ENCODE data around the gene GNG7. TPM values are rescaled to one million over a fixed set of nuclear protein-coding genes. Genes with fewer than 3 reads are reported as not detected.

GNG7 gene
- total RNA-seq, 2 donors from 2014 or later, result 5.7 to 12.9 TPM

DNA sequence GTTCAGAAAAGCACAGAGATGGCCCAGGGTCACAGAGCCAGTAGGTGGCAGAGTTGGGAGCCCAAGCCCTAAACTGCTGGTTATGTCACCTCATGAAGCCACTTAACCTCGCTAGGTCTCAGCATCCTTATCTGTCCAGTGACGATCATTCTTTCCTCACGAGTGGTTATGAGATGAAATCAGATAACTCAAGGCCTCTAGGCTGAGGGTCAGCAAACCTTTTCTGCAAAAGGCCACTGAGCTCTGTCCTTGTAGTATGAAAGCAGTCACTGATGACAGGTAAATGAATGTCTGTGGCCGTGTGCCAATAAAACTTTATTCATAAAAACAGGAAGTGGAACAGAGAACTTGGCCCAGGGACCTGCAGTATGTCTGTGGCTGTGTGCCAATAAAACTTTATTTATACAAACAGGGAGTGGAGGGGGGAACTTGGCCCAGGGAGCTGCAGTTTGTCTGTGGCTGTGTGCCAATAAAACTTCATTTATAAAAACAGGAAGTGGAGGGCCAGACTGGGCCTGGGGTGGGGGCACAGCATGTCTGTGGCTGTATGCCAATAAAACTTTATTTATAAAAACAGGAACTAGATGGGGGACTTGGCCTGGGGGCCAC, 71.2 kb downstream of the GNG7 start:
- peaks cover 42% of the 10 kb centered on the region for H3K4me1 ChIP-seq
- no peaks in the 10 kb centered on the region for H3K27me3 ChIP-seq
- no peaks in the 10 kb centered on the region for H3K36me3 ChIP-seq (replicated peaks in 1 of 2; ENCODE audit: insufficient read depth in 1 of 2, low read depth in 2 of 2)
- DNase-seq (no peak), ATAC-seq (no peak)
- no peaks in the 10 kb centered on the region for H3K9me3 ChIP-seq
- intact Hi-C loops (cut with DNase I), result no loop called here
- no peak overlapping the region for H3K4me3 ChIP-seq
- peak overlapping the region in 1 of 4 donors; percentile 4 for H3K27ac ChIP-seq
- TF ChIP-seq, protein P1, sequence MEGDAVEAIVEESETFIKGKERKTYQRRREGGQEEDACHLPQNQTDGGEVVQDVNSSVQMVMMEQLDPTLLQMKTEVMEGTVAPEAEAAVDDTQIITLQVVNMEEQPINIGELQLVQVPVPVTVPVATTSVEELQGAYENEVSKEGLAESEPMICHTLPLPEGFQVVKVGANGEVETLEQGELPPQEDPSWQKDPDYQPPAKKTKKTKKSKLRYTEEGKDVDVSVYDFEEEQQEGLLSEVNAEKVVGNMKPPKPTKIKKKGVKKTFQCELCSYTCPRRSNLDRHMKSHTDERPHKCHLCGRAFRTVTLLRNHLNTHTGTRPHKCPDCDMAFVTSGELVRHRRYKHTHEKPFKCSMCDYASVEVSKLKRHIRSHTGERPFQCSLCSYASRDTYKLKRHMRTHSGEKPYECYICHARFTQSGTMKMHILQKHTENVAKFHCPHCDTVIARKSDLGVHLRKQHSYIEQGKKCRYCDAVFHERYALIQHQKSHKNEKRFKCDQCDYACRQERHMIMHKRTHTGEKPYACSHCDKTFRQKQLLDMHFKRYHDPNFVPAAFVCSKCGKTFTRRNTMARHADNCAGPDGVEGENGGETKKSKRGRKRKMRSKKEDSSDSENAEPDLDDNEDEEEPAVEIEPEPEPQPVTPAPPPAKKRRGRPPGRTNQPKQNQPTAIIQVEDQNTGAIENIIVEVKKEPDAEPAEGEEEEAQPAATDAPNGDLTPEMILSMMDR (IDR thresholded peaks at IDR 0.05), result no peak
- no peak for TF ChIP-seq POLR2A (IDR thresholded peaks at IDR 0.05)
- WGBS, 2 donors, result 87 to 100% methylated on average over 4 of the region's 4 CpGs

DNA sequence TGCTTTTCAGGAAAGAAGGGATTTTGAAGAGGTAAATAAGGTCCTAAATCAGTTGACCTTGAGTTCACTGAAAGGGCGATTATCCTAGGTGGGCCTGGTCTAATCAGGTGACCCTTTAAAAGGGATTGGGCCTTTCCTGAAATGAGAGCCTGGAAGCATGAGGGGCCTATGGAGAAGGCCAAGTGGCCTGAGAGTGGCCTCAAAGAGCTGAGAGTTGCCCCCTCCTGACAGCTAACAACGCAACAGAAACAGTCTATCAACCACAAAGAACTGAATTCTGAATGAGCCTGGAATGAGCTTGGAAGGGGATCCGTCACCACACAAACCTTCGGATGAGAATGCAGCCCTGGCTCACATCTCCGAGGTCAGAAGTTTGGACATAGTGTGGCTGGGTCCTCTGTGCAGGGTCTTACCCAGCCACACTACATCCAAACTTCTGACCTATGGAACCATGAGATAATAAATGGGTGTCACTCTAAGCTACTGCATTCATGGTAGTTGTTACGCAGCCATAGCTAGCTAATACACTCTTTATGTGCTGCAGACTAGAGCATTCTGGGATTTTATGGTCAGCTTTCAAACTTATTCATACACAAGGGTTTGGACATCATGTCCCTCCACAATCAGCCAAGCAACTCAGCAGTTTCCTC, 72.0 kb downstream of the GNG7 start:
- no peak overlapping the region for H3K4me3 ChIP-seq
- H3K36me3 ChIP-seq (replicated peaks in 1 of 2; ENCODE audit: insufficient read depth in 1 of 2, low read depth in 2 of 2), result no peaks in the 10 kb centered on the region
- ATAC-seq, result no peak
- TF ChIP-seq, protein P1 (IDR thresholded peaks at IDR 0.05), result no peak
- TF ChIP-seq POLR2A (IDR thresholded peaks at IDR 0.05), result no peak
- WGBS, 2 donors, result 90 to 97% methylated on average over 6 of the region's 6 CpGs
- DNase-seq, result no peak
- H3K9me3 ChIP-seq, result no peaks in the 10 kb centered on the region
- peaks cover 34% of the 10 kb centered on the region for H3K4me1 ChIP-seq
- intact Hi-C loops (cut with DNase I), result no loop called here
- H3K27ac ChIP-seq, result peak overlapping the region in 1 of 4 donors; percentile 62
- H3K27me3 ChIP-seq, result no peaks in the 10 kb centered on the region

GRCh38 chr19:2629491-2630351, 72.8 kb downstream of the GNG7 start:
- Histone ChIP-seq H3K27ac (peak overlapping the region in 1 of 4 donors; percentile 62), H3K36me3 (replicated peaks in 1 of 2; ENCODE audit: insufficient read depth in 1 of 2, low read depth in 2 of 2) (no peaks in the 10 kb centered on the region), H3K4me3 (no peak overlapping the region), H3K27me3 (no peaks in the 10 kb centered on the region), H3K4me1 (peaks cover 27% of the 10 kb centered on the region), H3K9me3 (no peaks in the 10 kb centered on the region)
- WGBS, 2 donors, result 78 to 87% methylated on average over 15 to 16 of the region's 16 CpGs
- no peak for TF ChIP-seq POLR2A (IDR thresholded peaks at IDR 0.05)
- intact Hi-C loops (cut with DNase I), result no loop called here
- ATAC-seq (no peak), DNase-seq (peak in 1 of 4 donors; percentile 62)

DNA sequence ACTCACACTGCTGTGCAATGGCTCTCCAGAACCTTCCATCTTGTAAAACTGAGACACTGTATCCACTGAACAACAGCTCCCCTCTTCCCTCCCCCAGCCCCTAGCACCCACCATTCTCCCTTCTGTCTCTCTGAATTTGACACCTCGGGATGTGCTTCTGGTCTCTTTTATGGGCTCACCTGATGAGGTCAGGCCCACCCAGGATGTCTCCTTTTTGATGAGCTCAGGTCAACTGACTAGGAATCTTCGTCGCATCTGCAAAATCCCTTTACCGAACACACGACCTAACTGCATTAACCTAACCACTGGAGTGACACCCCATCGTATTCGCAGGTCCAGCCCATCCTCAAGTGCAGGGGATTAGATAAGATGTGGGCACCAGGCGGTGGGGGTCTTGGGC, 73.9 kb downstream of the GNG7 start:
- 98 to 99% methylated on average over 7 to 8 of the region's 8 CpGs for WGBS, 2 donors

More for the DNA sequence above, 73.9 kb downstream of the GNG7 start:
- intact Hi-C loops (cut with DNase I), result no loop called here
- no peak for DNase-seq
- ATAC-seq, result no peak
- Histone ChIP-seq H3K36me3 (replicated peaks in 1 of 2; ENCODE audit: insufficient read depth in 1 of 2, low read depth in 2 of 2) (no peaks in the 10 kb centered on the region), H3K27ac (no peak overlapping the region), H3K4me3 (no peak overlapping the region), H3K27me3 (no peaks in the 10 kb centered on the region), H3K4me1 (peaks cover 16% of the 10 kb centered on the region), H3K9me3 (no peaks in the 10 kb centered on the region)
- TF ChIP-seq POLR2A (IDR thresholded peaks at IDR 0.05), result no peak
- TF ChIP-seq, protein P1 (IDR thresholded peaks at IDR 0.05), result no peak
